ENCODE data around the gene PARD3.

The PARD3 gene

GRCh38 chr10:34745244-34745643 is 69.9 kb downstream of the PARD3 start:
- Histone ChIP-seq H3K14ac (ENCODE audit: low read length) (no peak overlapping the region), H2BK120ac (ENCODE audit: insufficient read depth, low read length, poor library complexity) (no peak overlapping the region), H3K4me3 (ENCODE audit: low read depth, low read length) (no peak overlapping the region), H4K8ac (ENCODE audit: low read depth, low read length) (no peak overlapping the region), H3K27me3 (ENCODE audit: insufficient read depth, low read length) (no peaks in the 10 kb centered on the region), H3K18ac (ENCODE audit: low read length) (no peak overlapping the region), H4K12ac (ENCODE audit: low read depth, low read length) (no peak overlapping the region), H2BK5ac (ENCODE audit: low read depth, low read length, poor library complexity) (no peak overlapping the region), H3K4me2 (ENCODE audit: low read length) (no peak overlapping the region), H3K4ac (ENCODE audit: low read depth, low read length) (peak overlapping the region; percentile 30), H3K9ac (ENCODE audit: low read length) (no peak overlapping the region), H3K36me3 (ENCODE audit: control insufficient read depth in 1 of 2, insufficient read depth in 2 of 2, low read length in 2 of 2) (no peaks in the 10 kb centered on the region), H3K79me2 (ENCODE audit: control insufficient read depth, insufficient read depth, low read length, poor library complexity) (peaks cover 2% of the 10 kb centered on the region), H2AFZ (ENCODE audit: insufficient read depth, low read length, poor library complexity) (no peak overlapping the region), H3K23ac (ENCODE audit: low read length) (no peak overlapping the region), H3K4me1 (ENCODE audit: control insufficient read depth in 1 of 2, insufficient read depth in 2 of 2, low read length in 2 of 2) (peaks cover 0 to 2% of the 10 kb centered on the region in 2 experiments), H3K9me3 (ENCODE audit: insufficient read depth, low read depth, low read length) (no peaks in the 10 kb centered on the region), H3K27ac (ENCODE audit: low read depth, low read length) (no peak overlapping the region), H2BK12ac (ENCODE audit: low read length) (no peak overlapping the region), H3K79me1 (ENCODE audit: low read length) (no peaks in the 10 kb centered on the region), H4K91ac (ENCODE audit: low read depth, low read length) (no peak overlapping the region), H2AK5ac (ENCODE audit: low read length) (no peak overlapping the region)
- DNase-seq, result no peak
- no CpG with 5 or more reads among the region's 4 CpGs for WGBS (ENCODE audit: extremely low coverage, insufficient coverage, insufficient read length)

GRCh38 chr10:34744590-34744989 is 70.5 kb downstream of the PARD3 start:
- Histone ChIP-seq H3K36me3 (ENCODE audit: control insufficient read depth in 1 of 2, insufficient read depth in 2 of 2, low read length in 2 of 2) (no peaks in the 10 kb centered on the region), H3K4me3 (ENCODE audit: low read depth, low read length) (no peak overlapping the region), H4K91ac (ENCODE audit: low read depth, low read length) (no peak overlapping the region), H3K79me1 (ENCODE audit: low read length) (no peaks in the 10 kb centered on the region), H3K18ac (ENCODE audit: low read length) (no peak overlapping the region), H2BK120ac (ENCODE audit: insufficient read depth, low read length, poor library complexity) (no peak overlapping the region), H3K27me3 (ENCODE audit: insufficient read depth, low read length) (no peaks in the 10 kb centered on the region), H2AFZ (ENCODE audit: insufficient read depth, low read length, poor library complexity) (no peak overlapping the region), H4K12ac (ENCODE audit: low read depth, low read length) (no peak overlapping the region), H3K23ac (ENCODE audit: low read length) (no peak overlapping the region), H3K79me2 (ENCODE audit: control insufficient read depth, insufficient read depth, low read length, poor library complexity) (peaks cover 2% of the 10 kb centered on the region), H3K14ac (ENCODE audit: low read length) (no peak overlapping the region), H3K27ac (ENCODE audit: low read depth, low read length) (no peak overlapping the region), H2BK5ac (ENCODE audit: low read depth, low read length, poor library complexity) (no peak overlapping the region), H3K4me1 (ENCODE audit: control insufficient read depth in 1 of 2, insufficient read depth in 2 of 2, low read length in 2 of 2) (peaks cover 0 to 7% of the 10 kb centered on the region in 2 experiments), H4K8ac (ENCODE audit: low read depth, low read length) (no peak overlapping the region), H3K4ac (ENCODE audit: low read depth, low read length) (no peak overlapping the region), H2BK12ac (ENCODE audit: low read length) (no peak overlapping the region), H3K9ac (ENCODE audit: low read length) (no peak overlapping the region), H3K9me3 (ENCODE audit: insufficient read depth, low read depth, low read length) (no peaks in the 10 kb centered on the region), H2AK5ac (ENCODE audit: low read length) (no peak overlapping the region), H3K4me2 (ENCODE audit: low read length) (no peak overlapping the region)
- no CpG with 5 or more reads among the region's 3 CpGs for WGBS (ENCODE audit: extremely low coverage, insufficient coverage, insufficient read length)
- DNase-seq, result no peak

GRCh38 chr10:34743814-34744213 is 71.3 kb downstream of the PARD3 start:
- Histone ChIP-seq H3K79me1 (ENCODE audit: low read length) (no peaks in the 10 kb centered on the region), H3K36me3 (ENCODE audit: control insufficient read depth in 1 of 2, insufficient read depth in 2 of 2, low read length in 2 of 2) (no peaks in the 10 kb centered on the region), H3K9ac (ENCODE audit: low read length) (no peak overlapping the region), H3K27ac (ENCODE audit: low read depth, low read length) (no peak overlapping the region), H3K4ac (ENCODE audit: low read depth, low read length) (no peak overlapping the region), H4K91ac (ENCODE audit: low read depth, low read length) (no peak overlapping the region), H3K4me1 (ENCODE audit: control insufficient read depth in 1 of 2, insufficient read depth in 2 of 2, low read length in 2 of 2) (peaks cover 0 to 7% of the 10 kb centered on the region in 2 experiments), H4K12ac (ENCODE audit: low read depth, low read length) (no peak overlapping the region), H3K27me3 (ENCODE audit: insufficient read depth, low read length) (no peaks in the 10 kb centered on the region), H3K4me3 (ENCODE audit: low read depth, low read length) (no peak overlapping the region), H2AFZ (ENCODE audit: insufficient read depth, low read length, poor library complexity) (no peak overlapping the region), H4K8ac (ENCODE audit: low read depth, low read length) (no peak overlapping the region), H2BK120ac (ENCODE audit: insufficient read depth, low read length, poor library complexity) (no peak overlapping the region), H3K14ac (ENCODE audit: low read length) (no peak overlapping the region), H3K23ac (ENCODE audit: low read length) (no peak overlapping the region), H3K4me2 (ENCODE audit: low read length) (no peak overlapping the region), H3K9me3 (ENCODE audit: insufficient read depth, low read depth, low read length) (no peaks in the 10 kb centered on the region), H2BK12ac (ENCODE audit: low read length) (no peak overlapping the region), H2BK5ac (ENCODE audit: low read depth, low read length, poor library complexity) (no peak overlapping the region), H3K18ac (ENCODE audit: low read length) (no peak overlapping the region), H3K79me2 (ENCODE audit: control insufficient read depth, insufficient read depth, low read length, poor library complexity) (peaks cover 2% of the 10 kb centered on the region), H2AK5ac (ENCODE audit: low read length) (no peak overlapping the region)
- DNase-seq, result no peak
- no CpG with 5 or more reads among the region's 7 CpGs for WGBS (ENCODE audit: extremely low coverage, insufficient coverage, insufficient read length)

GRCh38 chr10:34742456-34742855 is 72.6 kb downstream of the PARD3 start:
- no peak overlapping the region for H3K27ac ChIP-seq (ENCODE audit: low read depth, low read length)
- H3K4ac ChIP-seq (ENCODE audit: low read depth, low read length), result no peak overlapping the region
- no peak overlapping the region for H2BK12ac ChIP-seq (ENCODE audit: low read length)
- no peak for DNase-seq
- no peak overlapping the region for H4K12ac ChIP-seq (ENCODE audit: low read depth, low read length)
- peaks cover 0 to 7% of the 10 kb centered on the region in 2 experiments for H3K4me1 ChIP-seq (ENCODE audit: control insufficient read depth in 1 of 2, insufficient read depth in 2 of 2, low read length in 2 of 2)
- H3K79me2 ChIP-seq (ENCODE audit: control insufficient read depth, insufficient read depth, low read length, poor library complexity), result no peaks in the 10 kb centered on the region
- no CpG with 5 or more reads among the region's 6 CpGs for WGBS (ENCODE audit: extremely low coverage, insufficient coverage, insufficient read length)
- no peak overlapping the region for H3K9ac ChIP-seq (ENCODE audit: low read length)
- H3K4me3 ChIP-seq (ENCODE audit: low read depth, low read length), result no peak overlapping the region
- no peaks in the 10 kb centered on the region for H3K36me3 ChIP-seq (ENCODE audit: control insufficient read depth in 1 of 2, insufficient read depth in 2 of 2, low read length in 2 of 2)
- H3K79me1 ChIP-seq (ENCODE audit: low read length), result no peaks in the 10 kb centered on the region
- H2BK120ac ChIP-seq (ENCODE audit: insufficient read depth, low read length, poor library complexity), result no peak overlapping the region
- no peak overlapping the region for H2AK5ac ChIP-seq (ENCODE audit: low read length)
- no peaks in the 10 kb centered on the region for H3K27me3 ChIP-seq (ENCODE audit: insufficient read depth, low read length)
- H3K9me3 ChIP-seq (ENCODE audit: insufficient read depth, low read depth, low read length), result no peaks in the 10 kb centered on the region
- no peak overlapping the region for H3K14ac ChIP-seq (ENCODE audit: low read length)
- H2AFZ ChIP-seq (ENCODE audit: insufficient read depth, low read length, poor library complexity), result no peak overlapping the region
- H3K18ac ChIP-seq (ENCODE audit: low read length), result no peak overlapping the region
- no peak overlapping the region for H3K23ac ChIP-seq (ENCODE audit: low read length)
- no peak overlapping the region for H4K91ac ChIP-seq (ENCODE audit: low read depth, low read length)
- H2BK5ac ChIP-seq (ENCODE audit: low read depth, low read length, poor library complexity), result no peak overlapping the region
- no peak overlapping the region for H3K4me2 ChIP-seq (ENCODE audit: low read length)
- no peak overlapping the region for H4K8ac ChIP-seq (ENCODE audit: low read depth, low read length)

All from trophoblast cell (in vitro differentiated cells and primary cell).